Body of pancreas (tissue), 4 donors: ENCODE measurements around the gene CENPB. TPM values are rescaled to one million over a fixed set of nuclear protein-coding genes. Genes with fewer than 3 reads are reported as not detected.

Source experiments
- ATAC-seq: fragments of 150-250 bp; one replicate; pipeline ENCODE4 v1.9.1; 2016
- DNase-seq, 4 donors: peaks; one replicate each; pipeline ENCODE4 v3.0.0-alpha.2; 2019
- H3K27ac ChIP-seq, 4 donors: fragments of 200-600 bp; sonication (generic); 1 replicate in 3 of 4; 2 replicates in 1 of 4; pipeline versions ENCODE4 v1.5.1 to v1.6.1; 2016 to 2019; ENCODE audit warnings: mild to moderate bottlenecking in 1 of 4, mixed read lengths in 1 of 4, moderate library complexity in 1 of 4
- H3K27me3 ChIP-seq, 2 donors: fragments of 200-600 bp; sonication (generic); one replicate each; pipeline ENCODE4 v1.6.0; 2016; ENCODE audit warnings: mild to moderate bottlenecking in 1 of 2
- H3K36me3 ChIP-seq, 2 donors: fragments of 200-600 bp; sonication (generic); replicated peaks in 1 of 2; 2 replicates each; pipeline ENCODE4 v1.5.1; 2016; ENCODE audit warnings: low read depth in 2 of 2; ENCODE audit not compliant: insufficient read depth in 1 of 2
- H3K4me1 ChIP-seq: fragments of 200-600 bp; sonication (generic); one replicate; pipeline ENCODE4 v1.6.0; 2016
- H3K4me3 ChIP-seq, 2 donors: fragments of 200-600 bp; sonication (generic); 1 replicate in 1 of 2; 2 replicates in 1 of 2; pipeline ENCODE4 v1.5.1; 2016 to 2019
- H3K9me3 ChIP-seq, 3 donors: fragments of 200-600 bp; sonication (generic); 1 replicate in 2 of 3; 2 replicates in 1 of 3; pipeline ENCODE4 v1.5.1; 2016
- POLR2A ChIP-seq, 3 donors: fragments of 450-650 bp; IDR thresholded peaks; one replicate each; pipeline ENCODE4 v1.6.1; 2016; ENCODE audit warnings: antibody characterized with exemption in 3 of 3, mild to moderate bottlenecking in 2 of 3
- WGBS, 2 donors: methylation state at CpG; one replicate each; pipeline ENCODE4 v1.1.5; 2017; 5-methylcytosine and 5-hydroxymethylcytosine counted together
- intact Hi-C: fragments of 100-400 bp; cut with DNase I; formaldehyde crosslinking; loops from one replicate; pipeline ENCODE4 v1.15.1; 2023
- total RNA-seq, 2 donors: library from RNA; depleted of rRNA; stranded (reverse); fragments of >200 nt; gene quantifications; one replicate each; pipeline ENCODE4 v1.1.0, GENCODE V29; 2016
- TF ChIP-seq, protein P1 (sequence below), 7 experiments: fragments of 450-650 bp in 4 of 7; fragments of 200-600 bp in 3 of 7; sonication (generic) in 3 of 7; IDR thresholded peaks; one replicate each; pipeline ENCODE4 v1.5.1; 2016 to 2019; ENCODE audit warnings: antibody characterized with exemption in 7 of 7

The CENPB gene
- total RNA-seq, 2 donors from 2014 or later, result 57.9 to 61.0 TPM

DNA sequence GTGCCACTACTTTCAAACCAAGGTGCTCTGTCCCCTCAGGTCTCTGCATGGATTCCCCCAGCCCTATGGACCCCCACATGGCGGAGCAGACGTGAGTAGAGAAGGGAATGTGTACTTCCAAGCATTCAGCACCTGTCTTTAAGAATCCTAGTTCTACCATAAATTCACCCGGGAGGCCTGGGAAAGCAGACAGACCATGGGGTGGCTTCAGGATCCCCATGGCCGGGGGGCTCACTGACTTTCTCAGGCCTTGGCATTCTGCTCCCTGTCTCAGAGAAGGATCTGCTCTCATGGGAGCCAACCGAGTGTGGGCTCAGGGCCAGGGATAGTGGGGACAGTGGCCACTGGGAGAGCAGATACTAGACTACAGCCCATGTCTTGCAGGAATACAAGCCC lies 11.8 kb upstream of the CENPB start:
- no peaks in the 10 kb centered on the region for H3K9me3 ChIP-seq
- no peak overlapping the region for H3K27ac ChIP-seq
- TF ChIP-seq, protein P1, sequence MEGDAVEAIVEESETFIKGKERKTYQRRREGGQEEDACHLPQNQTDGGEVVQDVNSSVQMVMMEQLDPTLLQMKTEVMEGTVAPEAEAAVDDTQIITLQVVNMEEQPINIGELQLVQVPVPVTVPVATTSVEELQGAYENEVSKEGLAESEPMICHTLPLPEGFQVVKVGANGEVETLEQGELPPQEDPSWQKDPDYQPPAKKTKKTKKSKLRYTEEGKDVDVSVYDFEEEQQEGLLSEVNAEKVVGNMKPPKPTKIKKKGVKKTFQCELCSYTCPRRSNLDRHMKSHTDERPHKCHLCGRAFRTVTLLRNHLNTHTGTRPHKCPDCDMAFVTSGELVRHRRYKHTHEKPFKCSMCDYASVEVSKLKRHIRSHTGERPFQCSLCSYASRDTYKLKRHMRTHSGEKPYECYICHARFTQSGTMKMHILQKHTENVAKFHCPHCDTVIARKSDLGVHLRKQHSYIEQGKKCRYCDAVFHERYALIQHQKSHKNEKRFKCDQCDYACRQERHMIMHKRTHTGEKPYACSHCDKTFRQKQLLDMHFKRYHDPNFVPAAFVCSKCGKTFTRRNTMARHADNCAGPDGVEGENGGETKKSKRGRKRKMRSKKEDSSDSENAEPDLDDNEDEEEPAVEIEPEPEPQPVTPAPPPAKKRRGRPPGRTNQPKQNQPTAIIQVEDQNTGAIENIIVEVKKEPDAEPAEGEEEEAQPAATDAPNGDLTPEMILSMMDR (IDR thresholded peaks at IDR 0.05), result no peak
- TF ChIP-seq POLR2A (IDR thresholded peaks at IDR 0.05), result no peak
- H3K4me3 ChIP-seq, result no peak overlapping the region
- intact Hi-C loops, result no loop called here
- 71 to 86% methylated on average over 3 to 5 of the region's 5 CpGs for WGBS, 2 donors
- H3K4me1 ChIP-seq, result peaks cover 28% of the 10 kb centered on the region
- DNase-seq (no peak), ATAC-seq (no peak)
- no peaks in the 10 kb centered on the region for H3K36me3 ChIP-seq
- H3K27me3 ChIP-seq, result no peaks in the 10 kb centered on the region

- intact Hi-C loops, result no loop called here
- Histone ChIP-seq H3K4me1 (peaks cover 26% of the 10 kb centered on the region), H3K27ac (no peak overlapping the region), H3K9me3 (no peaks in the 10 kb centered on the region), H3K4me3 (no peak overlapping the region), H3K36me3 (no peaks in the 10 kb centered on the region), H3K27me3 (no peaks in the 10 kb centered on the region)
- TF ChIP-seq, protein P1 (IDR thresholded peaks at IDR 0.05), result no peak
- no peak for TF ChIP-seq POLR2A (IDR thresholded peaks at IDR 0.05)
- WGBS, 2 donors, result 82 to 87% methylated on average over 19 of the region's 19 CpGs
- ATAC-seq (no peak), DNase-seq (no peak)
Measured at GRCh38 chr20:3797592-3798372, 11.2 kb upstream of the CENPB start.

- DNase-seq (no peak), ATAC-seq (no peak)
- no peaks in the 10 kb centered on the region for H3K9me3 ChIP-seq
- WGBS, 2 donors, result 90 to 93% methylated on average over 5 of the region's 5 CpGs
- H3K36me3 ChIP-seq, result no peaks in the 10 kb centered on the region
- no peak overlapping the region for H3K4me3 ChIP-seq
- H3K4me1 ChIP-seq, result peaks cover 21% of the 10 kb centered on the region
- intact Hi-C loops, result no loop called here
- H3K27ac ChIP-seq, result no peak overlapping the region
- no peak for TF ChIP-seq POLR2A (IDR thresholded peaks at IDR 0.05)
- TF ChIP-seq, protein P1 (IDR thresholded peaks at IDR 0.05), result no peak
- H3K27me3 ChIP-seq, result no peaks in the 10 kb centered on the region
Measured at GRCh38 chr20:3797226-3797545, 10.6 kb upstream of the CENPB start.

- DNase-seq, result no peak
Measured at GRCh38 chr20:3796477-3797225, 10.1 kb upstream of the CENPB start.

More at GRCh38 chr20:3796477-3797225, 10.1 kb upstream of the CENPB start:
- WGBS, 2 donors, result 15 to 68% methylated on average over 4 to 31 of the region's 33 CpGs
- intact Hi-C loops, result no loop called here
- no peaks in the 10 kb centered on the region for H3K27me3 ChIP-seq
- H3K4me1 ChIP-seq, result peaks cover 21% of the 10 kb centered on the region
- H3K36me3 ChIP-seq, result no peaks in the 10 kb centered on the region
- peak overlapping the region; percentile 14 to 77 for H3K4me3 ChIP-seq
- TF ChIP-seq POLR2A (IDR thresholded peaks at IDR 0.05), result no peak
- H3K9me3 ChIP-seq, result no peaks in the 10 kb centered on the region
- peak overlapping the region in 3 of 4 donors; percentile 88 to 92 (median 90) for H3K27ac ChIP-seq
- no peak for ATAC-seq
